ENCODE measurements around the gene OR7G2.

OR7G2 gene

GRCh38 chr19:9115307-9115813 is 8.1 kb upstream of the OR7G2 start, which contains the start of gene OR7G1:
TSS of gene OR7G1 (minus strand) at chr19:9115763. CDS start at chr19:9115763, 0 bp downstream.
- H3K27me3 ChIP-seq (ENCODE audit: low read depth, low read length), result 0 out of 2 replicates have a peak, but pooled peaks cover 3% of the 10 kb centered on the region
- no peak within 1 kb of the TSS for H3K9ac ChIP-seq (ENCODE audit: low read length)
- no peak within 1 kb of the TSS for H3K27ac ChIP-seq (ENCODE audit: low read length)
- H2AFZ ChIP-seq (ENCODE audit: low read depth, low read length), result no peak within 1 kb of the TSS
- no peaks in the 10 kb centered on the region for H3K4me1 ChIP-seq (ENCODE audit: low read length)
- no peak within 1 kb of the TSS for H3K4me2 ChIP-seq (ENCODE audit: low read length)
- H3K9me3 ChIP-seq (ENCODE audit: insufficient read depth, low read length), result no peaks in the 10 kb centered on the region
- H3K36me3 ChIP-seq (replicated peaks; ENCODE audit: low read depth, low read length), result no peaks in the 10 kb centered on the region
- no peak for TF ChIP-seq EZH2phosphoT487 (IDR thresholded peaks at IDR 0.05; ENCODE audit: low read depth)
- TF ChIP-seq, protein P1, sequence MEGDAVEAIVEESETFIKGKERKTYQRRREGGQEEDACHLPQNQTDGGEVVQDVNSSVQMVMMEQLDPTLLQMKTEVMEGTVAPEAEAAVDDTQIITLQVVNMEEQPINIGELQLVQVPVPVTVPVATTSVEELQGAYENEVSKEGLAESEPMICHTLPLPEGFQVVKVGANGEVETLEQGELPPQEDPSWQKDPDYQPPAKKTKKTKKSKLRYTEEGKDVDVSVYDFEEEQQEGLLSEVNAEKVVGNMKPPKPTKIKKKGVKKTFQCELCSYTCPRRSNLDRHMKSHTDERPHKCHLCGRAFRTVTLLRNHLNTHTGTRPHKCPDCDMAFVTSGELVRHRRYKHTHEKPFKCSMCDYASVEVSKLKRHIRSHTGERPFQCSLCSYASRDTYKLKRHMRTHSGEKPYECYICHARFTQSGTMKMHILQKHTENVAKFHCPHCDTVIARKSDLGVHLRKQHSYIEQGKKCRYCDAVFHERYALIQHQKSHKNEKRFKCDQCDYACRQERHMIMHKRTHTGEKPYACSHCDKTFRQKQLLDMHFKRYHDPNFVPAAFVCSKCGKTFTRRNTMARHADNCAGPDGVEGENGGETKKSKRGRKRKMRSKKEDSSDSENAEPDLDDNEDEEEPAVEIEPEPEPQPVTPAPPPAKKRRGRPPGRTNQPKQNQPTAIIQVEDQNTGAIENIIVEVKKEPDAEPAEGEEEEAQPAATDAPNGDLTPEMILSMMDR (IDR thresholded peaks at IDR 0.05; ENCODE audit: low read depth, low read length), result no peak
- no peaks in the 10 kb centered on the region for H3K79me2 ChIP-seq (ENCODE audit: low read length)
- H3K4me3 ChIP-seq (ENCODE audit: low read length), result no peak within 1 kb of the TSS
- no peaks in the 10 kb centered on the region for H4K20me1 ChIP-seq (ENCODE audit: insufficient read depth, low read length)

DNA sequence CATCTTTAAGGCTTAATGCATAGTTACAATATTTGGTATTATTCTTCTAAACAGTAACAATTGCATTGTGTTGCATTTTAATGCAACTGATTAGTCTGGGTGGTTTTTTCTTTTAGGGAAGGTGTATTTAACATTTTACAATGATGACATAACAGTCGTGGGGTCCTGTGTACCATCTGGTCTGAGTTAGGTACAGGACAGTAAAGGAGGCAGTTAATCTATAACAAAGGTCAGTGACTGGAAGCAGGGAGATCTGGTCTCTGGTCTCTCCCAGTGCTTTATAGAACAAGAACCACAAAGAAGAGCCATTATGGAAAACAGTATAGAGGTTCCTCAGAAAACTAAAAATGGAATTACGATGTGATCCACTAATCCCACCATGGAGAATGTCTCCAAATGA is 2.7 kb upstream of the OR7G2 start:
- TF ChIP-seq, protein P1 (IDR thresholded peaks at IDR 0.05; ENCODE audit: low read depth, low read length), result no peak
- TF ChIP-seq EZH2phosphoT487 (IDR thresholded peaks at IDR 0.05; ENCODE audit: low read depth), result no peak
- H3K4me3 ChIP-seq (ENCODE audit: low read length), result no peak overlapping the region
- no peak overlapping the region for H3K27ac ChIP-seq (ENCODE audit: low read length)
- no peak overlapping the region for H2AFZ ChIP-seq (ENCODE audit: low read depth, low read length)
- no peak overlapping the region for H3K9ac ChIP-seq (ENCODE audit: low read length)
- H3K27me3 ChIP-seq (ENCODE audit: low read depth, low read length), result 0 out of 2 replicates have a peak, but pooled peaks cover under 1% of the 10 kb centered on the region
- H3K79me2 ChIP-seq (ENCODE audit: low read length), result no peaks in the 10 kb centered on the region
- no peaks in the 10 kb centered on the region for H4K20me1 ChIP-seq (ENCODE audit: insufficient read depth, low read length)
- no peaks in the 10 kb centered on the region for H3K9me3 ChIP-seq (ENCODE audit: insufficient read depth, low read length)
- H3K4me2 ChIP-seq (ENCODE audit: low read length), result no peak overlapping the region
- H3K36me3 ChIP-seq (replicated peaks; ENCODE audit: low read depth, low read length), result no peaks in the 10 kb centered on the region
- no peaks in the 10 kb centered on the region for H3K4me1 ChIP-seq (ENCODE audit: low read length)

- H3K4me3 ChIP-seq (ENCODE audit: low read length), result no peak within 1 kb of the TSS
- TF ChIP-seq, protein P1 (IDR thresholded peaks at IDR 0.05; ENCODE audit: low read depth, low read length), result no peak
- no peak for TF ChIP-seq EZH2phosphoT487 (IDR thresholded peaks at IDR 0.05; ENCODE audit: low read depth)
- H3K36me3 ChIP-seq (replicated peaks; ENCODE audit: low read depth, low read length), result no peaks in the 10 kb centered on the region
- no peaks in the 10 kb centered on the region for H3K4me1 ChIP-seq (ENCODE audit: low read length)
- H3K9me3 ChIP-seq (ENCODE audit: insufficient read depth, low read length), result no peaks in the 10 kb centered on the region
- H2AFZ ChIP-seq (ENCODE audit: low read depth, low read length), result no peak within 1 kb of the TSS
- H3K79me2 ChIP-seq (ENCODE audit: low read length), result no peaks in the 10 kb centered on the region
- H3K27me3 ChIP-seq (ENCODE audit: low read depth, low read length), result no peaks in the 10 kb centered on the region
- no peak within 1 kb of the TSS for H3K9ac ChIP-seq (ENCODE audit: low read length)
- no peak within 1 kb of the TSS for H3K4me2 ChIP-seq (ENCODE audit: low read length)
- H3K27ac ChIP-seq (ENCODE audit: low read length), result no peak within 1 kb of the TSS
- H4K20me1 ChIP-seq (ENCODE audit: insufficient read depth, low read length), result no peaks in the 10 kb centered on the region
Measured at GRCh38 chr19:9086761-9087160, 20.5 kb downstream of the OR7G2 start, which contains the start of gene OR1M1. TSS of gene OR1M1 (plus strand) at chr19:9087061. CDS start at chr19:9093245, 6,184 bp downstream.

- H3K4me1 ChIP-seq (ENCODE audit: low read length), result no peaks in the 10 kb centered on the region
- H3K27me3 ChIP-seq (ENCODE audit: low read depth, low read length), result no peaks in the 10 kb centered on the region
- no peak overlapping the region for H3K4me2 ChIP-seq (ENCODE audit: low read length)
- H3K9me3 ChIP-seq (ENCODE audit: insufficient read depth, low read length), result no peaks in the 10 kb centered on the region
- no peak for TF ChIP-seq EZH2phosphoT487 (IDR thresholded peaks at IDR 0.05; ENCODE audit: low read depth)
- TF ChIP-seq, protein P1 (IDR thresholded peaks at IDR 0.05; ENCODE audit: low read depth, low read length), result no peak
- H3K36me3 ChIP-seq (replicated peaks; ENCODE audit: low read depth, low read length), result no peaks in the 10 kb centered on the region
- H3K4me3 ChIP-seq (ENCODE audit: low read length), result no peak overlapping the region
- no peak overlapping the region for H3K27ac ChIP-seq (ENCODE audit: low read length)
- no peaks in the 10 kb centered on the region for H3K79me2 ChIP-seq (ENCODE audit: low read length)
- H4K20me1 ChIP-seq (ENCODE audit: insufficient read depth, low read length), result no peaks in the 10 kb centered on the region
- no peak overlapping the region for H3K9ac ChIP-seq (ENCODE audit: low read length)
- no peak overlapping the region for H2AFZ ChIP-seq (ENCODE audit: low read depth, low read length)
Measured at GRCh38 chr19:9078651-9079050, 28.6 kb downstream of the OR7G2 start.

Data from OCI-LY3 (cell line).